GM12874 (cell line): ENCODE results near the gene EFHD1.

Experiments
- CTCF ChIP-seq: IDR thresholded peaks from 2 replicates; pipeline ENCODE4 v1.5.1; 2011; ENCODE audit warnings: low read depth, mild to moderate bottlenecking, control low read depth, low read length, moderate library complexity; ENCODE audit not compliant: insufficient read depth

Gene EFHD1

DNA sequence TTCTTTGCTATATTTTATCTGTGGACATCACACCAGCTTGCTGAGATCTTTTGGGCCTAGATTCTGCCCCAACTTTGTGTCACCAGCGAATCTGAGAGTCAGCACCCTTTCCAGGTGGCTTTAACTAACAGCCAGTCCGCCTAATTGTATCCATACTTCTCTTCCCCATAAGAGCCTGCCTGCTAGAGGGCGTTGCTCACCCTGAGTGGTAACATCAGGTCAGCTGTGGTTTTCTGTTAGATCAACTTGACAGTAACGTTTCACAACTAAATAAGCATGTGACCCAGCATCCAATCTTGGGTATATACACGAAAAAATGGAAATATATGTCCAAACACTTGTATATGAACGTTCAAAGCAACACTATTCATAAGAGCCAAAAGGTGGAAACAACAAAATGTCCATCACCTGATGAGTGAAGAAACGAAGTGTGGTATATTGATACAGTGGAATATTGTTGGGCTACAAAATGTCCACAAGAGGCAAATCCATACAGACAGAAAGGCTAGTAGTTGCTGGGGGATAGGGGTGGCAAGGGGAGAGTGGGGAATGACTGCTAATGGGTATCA lies 24.9 kb downstream of the EFHD1 start:
- TF ChIP-seq CTCF, result peak; percentile 30; the same call in 1 of the 2 replicates

DNA sequence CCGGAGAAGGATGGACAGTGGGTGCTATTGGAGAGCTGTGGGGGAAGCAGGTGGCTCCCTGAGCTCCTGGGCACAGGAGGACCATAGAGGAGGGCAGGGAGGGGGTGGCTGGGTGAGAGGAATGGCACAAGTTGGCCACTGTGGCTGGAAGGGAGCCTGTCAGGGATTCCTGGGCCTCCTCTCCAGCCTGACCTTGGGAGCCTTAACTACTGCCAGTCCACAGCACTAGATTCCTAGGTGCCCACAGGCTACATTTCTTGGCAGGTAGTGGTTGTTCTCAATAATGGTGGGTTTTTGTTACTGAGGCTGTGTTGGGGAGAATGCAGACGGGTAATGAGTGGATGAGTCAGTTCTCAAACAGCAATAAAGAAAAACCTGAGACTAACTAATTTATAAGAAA lies 26.0 kb downstream of the EFHD1 start:
- no peak for TF ChIP-seq CTCF

GRCh38 chr2:232662486-232663260 lies 29.3 kb downstream of the EFHD1 start:
- no peak for TF ChIP-seq CTCF

- no peak for TF ChIP-seq CTCF
Observed at GRCh38 chr2:232666051-232666805, 32.8 kb downstream of the EFHD1 start.

- TF ChIP-seq CTCF, result no peak
Observed at GRCh38 chr2:232667989-232668583, 34.7 kb downstream of the EFHD1 start.

DNA sequence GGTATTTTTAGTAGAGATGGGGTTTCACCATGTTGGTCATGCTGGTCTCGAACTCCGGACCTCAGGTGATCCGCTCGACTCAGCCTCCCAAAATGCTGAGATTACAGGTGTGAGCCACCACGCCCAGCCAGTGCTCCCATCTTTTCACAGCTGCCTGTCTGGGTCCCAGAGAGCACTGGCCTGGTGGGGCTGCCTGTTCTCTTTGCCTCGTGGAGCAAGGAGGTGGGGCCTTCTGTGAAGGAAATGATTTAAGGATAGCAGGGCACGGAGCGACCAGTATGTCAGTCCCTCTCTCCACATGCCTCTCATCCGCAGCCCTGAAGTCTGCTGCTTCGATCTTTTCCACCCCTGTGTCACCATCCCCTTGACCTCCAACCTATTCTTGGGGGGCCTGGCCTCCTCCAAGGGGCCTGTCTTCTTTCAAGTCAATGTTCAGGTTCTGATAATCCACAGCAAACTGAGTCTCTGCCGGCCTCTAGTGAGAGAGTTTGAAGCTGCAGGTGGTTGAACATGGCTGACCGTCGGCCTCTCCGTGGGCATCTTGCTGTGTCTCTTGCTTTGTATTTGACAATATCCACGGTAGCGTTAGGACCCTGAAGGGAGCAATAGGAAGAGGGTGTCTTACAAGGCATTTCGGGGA lies 35.5 kb downstream of the EFHD1 start:
- no peak for TF ChIP-seq CTCF

GRCh38 chr2:232672588-232672987 lies 39.2 kb downstream of the EFHD1 start:
- TF ChIP-seq CTCF, result no peak
